Thyroid gland (tissue), 4 donors: ENCODE results near the gene MIB2. TPM values are rescaled to one million over a fixed set of nuclear protein-coding genes. Genes with fewer than 3 reads are reported as not detected.
A peak's percentile ranks its signal among the peaks of the same experiment; 100 is the strongest.
"Not testable (repeated sequence)": the region's sequence is repeated elsewhere in the genome, so short reads cannot be mapped to it uniquely, and the experiment has no call there.

Experiments
- DNase-seq, 2 donors: peaks; one replicate each; pipeline ENCODE4 v3.0.0-alpha.2; 2019
- H3K27ac ChIP-seq, 3 donors: fragments of 200-600 bp; sonication (generic); 1 replicate in 2 of 3; 2 replicates in 1 of 3; pipeline ENCODE4 v1.5.1; 2016 to 2019; ENCODE audit warnings: mild to moderate bottlenecking in 1 of 3, moderate library complexity in 1 of 3
- H3K27me3 ChIP-seq: fragments of 200-600 bp; sonication (generic); one replicate; pipeline ENCODE4 v1.5.1; 2019
- H3K36me3 ChIP-seq, 2 donors: fragments of 200-600 bp; sonication (generic); one replicate each; pipeline ENCODE4 v1.5.1; 2016 to 2019
- H3K4me1 ChIP-seq, 2 donors: fragments of 200-600 bp; sonication (generic); one replicate each; pipeline ENCODE4 v1.5.1; 2017 to 2019
- H3K4me3 ChIP-seq, 3 donors: fragments of 200-600 bp; sonication (generic); replicated peaks in 1 of 3; 1 replicate in 2 of 3; 2 replicates in 1 of 3; pipeline ENCODE4 v1.5.1; 2016; ENCODE audit warnings: mild to moderate bottlenecking in 1 of 3
- H3K9me3 ChIP-seq: fragments of 200-600 bp; sonication (generic); one replicate; pipeline ENCODE4 v1.5.1; 2017
- POLR2A ChIP-seq, 2 donors: fragments of 450-650 bp; IDR thresholded peaks; one replicate each; pipeline ENCODE4 v1.6.1; 2017; ENCODE audit warnings: antibody characterized with exemption in 2 of 2, mild to moderate bottlenecking in 2 of 2, moderate library complexity in 1 of 2
- WGBS, 2 donors: methylation state at CpG; one replicate each; pipeline ENCODE4 v1.1.5; 2017; 5-methylcytosine and 5-hydroxymethylcytosine counted together
- intact Hi-C: fragments of 100-400 bp; cut with DNase I; formaldehyde crosslinking; loops from one replicate; pipeline ENCODE4 v1.15.1; 2023
- total RNA-seq, 4 donors: library from RNA; depleted of rRNA; stranded (reverse); fragments of >200 nt; gene quantifications; one replicate each; pipeline ENCODE4 v1.2.3, GENCODE V29; 2016
- TF ChIP-seq, protein P1 (sequence below), 6 experiments: fragments of 200-600 bp in 3 of 6; fragments of 450-650 bp in 3 of 6; sonication (generic) in 3 of 6; IDR thresholded peaks; one replicate each; pipeline ENCODE4 v1.5.1; 2016 to 2019; ENCODE audit warnings: antibody characterized with exemption in 6 of 6, mild to moderate bottlenecking in 2 of 6, inconsistent platforms in 1 of 6, moderate library complexity in 1 of 6

The MIB2 gene
- total RNA-seq, 4 donors from 2014 or later = 54.6 to 110 (median 86.4) TPM

DNA sequence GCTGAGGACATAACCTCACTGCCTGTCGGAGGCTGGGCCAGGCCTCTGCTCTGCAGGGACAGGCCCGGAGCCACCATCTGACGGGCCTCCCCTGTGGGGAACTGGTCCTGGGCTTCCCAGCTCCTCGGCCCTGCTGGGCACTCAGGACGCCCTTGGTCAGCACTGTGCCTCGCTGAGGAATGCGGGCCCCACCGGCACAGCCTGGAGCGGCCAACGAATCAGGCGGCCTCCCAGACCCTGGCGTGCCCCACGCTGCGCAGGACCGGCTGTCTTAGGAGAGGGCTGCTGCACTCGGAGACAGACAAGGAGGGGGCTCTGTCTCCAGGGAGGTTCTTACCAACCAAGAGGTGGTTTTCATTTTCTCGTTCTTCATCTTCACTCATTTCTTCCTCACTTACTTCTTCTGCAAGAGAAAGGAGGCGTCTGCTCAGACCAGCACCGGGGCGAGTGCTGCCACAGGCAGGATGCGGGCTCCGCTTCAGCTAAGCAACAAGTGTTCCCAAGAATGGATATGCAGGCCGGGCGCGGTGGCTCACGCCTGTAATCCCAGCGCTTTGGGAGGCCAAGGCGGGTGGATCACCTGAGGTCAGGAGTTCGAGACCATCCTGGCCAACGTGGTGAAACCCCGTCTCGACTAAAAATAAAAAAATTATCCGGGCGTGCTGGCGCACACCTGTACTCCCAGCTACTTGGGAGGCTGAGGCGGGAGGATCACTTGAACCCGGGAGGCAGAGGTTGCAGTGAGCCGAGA lies 25.6 kb downstream of the MIB2 start:
- H3K27ac ChIP-seq, DNase-seq, H3K4me3 ChIP-seq, intact Hi-C loops, H3K27me3 ChIP-seq, H3K4me1 ChIP-seq, H3K9me3 ChIP-seq: not testable (repeated sequence)
- peaks cover 13 to 26% of the 10 kb centered on the region in 2 donors for H3K36me3 ChIP-seq
- 94 to 95% methylated on average over 17 to 27 of the region's 38 CpGs for WGBS, 2 donors

GRCh38 chr1:1646326-1646725 lies 31.0 kb downstream of the MIB2 start:
- H3K4me1 ChIP-seq, H3K9me3 ChIP-seq, DNase-seq, intact Hi-C loops, H3K27ac ChIP-seq, H3K4me3 ChIP-seq, H3K27me3 ChIP-seq: not testable (repeated sequence)
- WGBS, 2 donors = 75 to 84% methylated on average over 5 of the region's 5 CpGs
- H3K36me3 ChIP-seq = peaks cover 28 to 40% of the 10 kb centered on the region in 2 donors

DNA sequence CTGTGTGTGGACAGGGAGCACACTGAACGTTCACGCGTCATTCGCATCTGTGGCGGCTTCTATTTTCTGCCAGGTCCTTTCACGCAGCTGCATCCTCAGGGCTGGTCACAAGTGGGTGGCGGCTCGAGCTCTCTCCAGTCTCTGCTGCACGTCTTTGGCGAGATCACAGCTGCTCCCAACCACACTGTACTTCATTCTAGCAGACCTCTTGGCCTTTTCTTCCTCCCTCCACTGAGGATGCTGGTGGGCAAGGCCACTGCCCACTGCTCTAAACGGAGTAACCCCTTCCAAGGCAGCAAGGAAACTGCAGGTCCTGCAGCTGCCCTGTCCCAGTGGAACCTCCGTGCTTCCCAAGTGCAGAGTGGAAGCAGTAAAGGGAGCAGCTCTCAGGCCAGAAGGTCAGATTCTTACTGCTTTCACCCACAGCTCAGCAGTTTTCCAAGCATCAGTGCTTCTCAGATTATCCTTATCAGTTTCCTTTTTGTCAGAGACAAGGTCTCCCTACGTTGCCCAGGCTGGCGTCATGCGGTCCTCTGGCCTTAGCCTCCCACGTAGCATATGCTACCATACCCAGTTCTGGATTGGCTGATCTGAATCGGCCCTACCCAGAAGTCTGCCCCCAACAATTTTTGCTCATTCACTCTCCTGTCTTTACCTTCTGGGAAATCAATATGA lies 32.4 kb downstream of the MIB2 start:
- H3K4me1 ChIP-seq, H3K27me3 ChIP-seq, DNase-seq, intact Hi-C loops, H3K9me3 ChIP-seq, H3K27ac ChIP-seq, H3K4me3 ChIP-seq: not testable (repeated sequence)
- peaks cover 37 to 54% of the 10 kb centered on the region in 2 donors for H3K36me3 ChIP-seq
- whole genome bisulfite sequencing, 2 donors = 88 to 97% methylated on average over 17 of the region's 17 CpGs

DNA sequence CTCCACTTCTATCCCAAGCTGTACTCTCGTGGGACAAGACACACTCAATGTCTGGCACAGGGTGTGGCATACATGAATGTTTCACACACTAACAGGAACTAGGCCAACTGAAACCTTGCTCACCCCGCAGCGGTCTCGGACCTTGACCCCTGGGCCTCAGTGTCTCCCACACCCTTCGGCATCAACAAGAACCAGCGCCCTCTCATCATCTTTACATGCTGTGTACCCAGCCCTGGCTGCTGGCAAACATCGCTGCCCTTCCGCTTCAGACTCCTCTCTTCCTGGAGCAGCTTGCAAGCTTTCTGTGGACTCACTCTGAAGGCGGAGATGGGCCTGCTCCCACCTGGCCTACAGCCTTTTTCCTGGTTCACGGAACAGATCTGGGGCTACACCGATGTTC lies 33.0 kb downstream of the MIB2 start:
- WGBS, 2 donors = 95 to 96% methylated on average over 11 of the region's 11 CpGs

GRCh38 chr1:1658583-1659549 lies 43.6 kb downstream of the MIB2 start, which contains the start of gene CDK11B:
Gene CDK11B (minus strand): TSS chr1:1659004. CDS start chr1:1657485, 1,519 bp downstream.
- Histone ChIP-seq H3K4me3 (peak within 1 kb of the TSS; percentile 70 to 78 (median 73)), H3K27ac (peak within 1 kb of the TSS; percentile 89 to 99 (median 98)), H3K36me3 (peaks cover 30 to 31% of the 10 kb centered on the region in 2 donors)
- TF ChIP-seq, protein P1, sequence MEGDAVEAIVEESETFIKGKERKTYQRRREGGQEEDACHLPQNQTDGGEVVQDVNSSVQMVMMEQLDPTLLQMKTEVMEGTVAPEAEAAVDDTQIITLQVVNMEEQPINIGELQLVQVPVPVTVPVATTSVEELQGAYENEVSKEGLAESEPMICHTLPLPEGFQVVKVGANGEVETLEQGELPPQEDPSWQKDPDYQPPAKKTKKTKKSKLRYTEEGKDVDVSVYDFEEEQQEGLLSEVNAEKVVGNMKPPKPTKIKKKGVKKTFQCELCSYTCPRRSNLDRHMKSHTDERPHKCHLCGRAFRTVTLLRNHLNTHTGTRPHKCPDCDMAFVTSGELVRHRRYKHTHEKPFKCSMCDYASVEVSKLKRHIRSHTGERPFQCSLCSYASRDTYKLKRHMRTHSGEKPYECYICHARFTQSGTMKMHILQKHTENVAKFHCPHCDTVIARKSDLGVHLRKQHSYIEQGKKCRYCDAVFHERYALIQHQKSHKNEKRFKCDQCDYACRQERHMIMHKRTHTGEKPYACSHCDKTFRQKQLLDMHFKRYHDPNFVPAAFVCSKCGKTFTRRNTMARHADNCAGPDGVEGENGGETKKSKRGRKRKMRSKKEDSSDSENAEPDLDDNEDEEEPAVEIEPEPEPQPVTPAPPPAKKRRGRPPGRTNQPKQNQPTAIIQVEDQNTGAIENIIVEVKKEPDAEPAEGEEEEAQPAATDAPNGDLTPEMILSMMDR (IDR thresholded peaks at IDR 0.05) = peak in 4 of 6 experiments; percentile 19 to 31 (median 21)
- TF ChIP-seq POLR2A (IDR thresholded peaks at IDR 0.05) = peak in 1 of 2 donors; percentile 53
- H3K27me3 ChIP-seq, H3K9me3 ChIP-seq, intact Hi-C loops, H3K4me1 ChIP-seq: not testable (repeated sequence)
- 0% methylated on average over 33 of the region's 96 CpGs; no CpG with 5 or more reads in 1 of the 2 donors for WGBS, 2 donors
- DNase-seq = peak; percentile 89 to 95

More for the DNA sequence above, 33.0 kb downstream of the MIB2 start:
- H3K9me3 ChIP-seq, H3K4me3 ChIP-seq, H3K27me3 ChIP-seq, H3K4me1 ChIP-seq, DNase-seq, intact Hi-C loops, H3K27ac ChIP-seq: not testable (repeated sequence)
- H3K36me3 ChIP-seq = peaks cover 39 to 60% of the 10 kb centered on the region in 2 donors

DNA sequence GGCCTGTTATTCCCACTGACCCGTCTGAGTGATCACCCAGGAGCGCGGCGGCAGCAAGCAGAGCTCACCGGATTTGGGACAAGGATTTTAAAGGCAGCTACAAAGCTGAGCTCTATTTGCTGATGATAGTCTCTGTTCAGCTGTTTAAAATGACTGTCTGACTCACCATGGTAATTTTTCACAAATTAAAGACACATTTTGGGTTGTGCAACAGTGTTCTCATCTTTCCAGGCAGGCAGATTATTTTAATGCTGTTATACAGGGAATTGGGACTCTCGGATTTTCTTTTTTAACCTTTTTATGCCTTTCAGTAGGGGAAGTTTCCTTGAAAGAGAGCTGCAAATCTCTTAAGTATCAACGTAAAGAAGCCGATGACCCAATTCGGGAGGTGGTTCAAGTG lies 47.1 kb downstream of the MIB2 start:
- H3K4me1 ChIP-seq, H3K27me3 ChIP-seq, intact Hi-C loops, DNase-seq, H3K27ac ChIP-seq, H3K9me3 ChIP-seq, H3K4me3 ChIP-seq: not testable (repeated sequence)
- WGBS, 2 donors = 67 to 77% methylated on average over 4 to 7 of the region's 9 CpGs
- peaks cover 17 to 23% of the 10 kb centered on the region in 2 donors for H3K36me3 ChIP-seq

DNA sequence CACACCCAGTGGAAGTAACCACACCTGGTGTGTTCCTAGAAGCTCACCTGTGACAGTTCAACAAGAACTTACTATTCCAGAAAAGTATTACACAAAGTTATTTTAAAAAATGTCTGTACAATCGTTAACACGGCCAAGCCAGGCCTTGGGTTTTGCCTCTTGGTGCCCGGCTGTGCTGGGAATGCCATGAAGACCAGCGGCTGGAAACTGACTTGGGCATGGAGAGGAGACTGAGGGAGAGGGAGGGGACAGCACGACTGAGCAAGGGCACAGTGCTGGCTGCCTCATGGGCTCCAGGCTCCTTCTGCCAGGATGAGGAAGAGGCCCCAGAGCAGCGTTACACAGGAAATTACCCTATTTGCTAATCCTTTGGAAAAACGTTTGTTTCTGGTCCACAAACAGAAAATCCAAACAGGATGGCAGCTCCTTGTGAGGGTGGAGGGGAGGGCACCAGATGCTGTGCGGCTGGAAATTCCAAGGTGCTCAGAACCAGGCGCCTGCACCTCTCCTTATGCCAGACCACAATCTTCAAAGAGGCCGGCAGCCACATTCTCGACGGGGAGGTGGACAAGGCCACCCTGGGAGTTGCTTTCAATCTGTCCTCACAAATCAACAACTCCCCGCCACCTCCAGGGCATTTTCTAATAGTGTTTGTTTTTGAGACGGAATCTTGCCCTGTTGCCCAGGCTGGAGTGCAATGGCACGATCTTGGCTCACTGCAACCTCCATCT lies 47.7 kb downstream of the MIB2 start:
- DNase-seq = not testable (repeated sequence)
- WGBS, 2 donors = 72 to 75% methylated on average over 10 to 15 of the region's 15 CpGs

DNA sequence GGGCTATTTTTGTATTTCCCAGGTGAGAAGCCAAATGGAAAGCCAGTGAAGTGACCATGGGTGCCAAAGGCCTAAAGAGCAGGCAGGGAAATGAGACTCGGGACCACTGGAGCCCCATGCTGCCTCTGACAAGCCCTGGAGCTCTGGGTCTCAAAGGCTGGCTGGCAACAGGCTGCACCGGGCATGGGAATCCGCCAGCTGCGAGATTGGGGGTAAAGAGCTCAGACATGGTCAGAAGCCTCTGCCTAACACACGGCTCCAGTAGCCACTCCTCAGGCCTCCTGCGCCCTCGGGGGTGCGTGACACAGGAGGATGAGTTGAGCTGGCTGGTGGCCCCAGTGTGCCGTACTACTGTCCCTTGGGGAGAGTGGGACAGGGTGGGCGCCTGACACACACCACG lies 49.0 kb downstream of the MIB2 start:
- H3K4me3 ChIP-seq, H3K9me3 ChIP-seq, H3K4me1 ChIP-seq, DNase-seq, H3K27me3 ChIP-seq, H3K27ac ChIP-seq, intact Hi-C loops: not testable (repeated sequence)
- WGBS, 2 donors = 79% methylated on average over 3 of the region's 11 CpGs; no CpG with 5 or more reads in 1 of the 2 donors
- peaks cover 22 to 37% of the 10 kb centered on the region in 2 donors for H3K36me3 ChIP-seq

More for the DNA sequence above, 47.7 kb downstream of the MIB2 start:
- H3K9me3 ChIP-seq, H3K4me1 ChIP-seq, H3K27me3 ChIP-seq, H3K27ac ChIP-seq, intact Hi-C loops, H3K4me3 ChIP-seq: not testable (repeated sequence)
- peaks cover 17 to 28% of the 10 kb centered on the region in 2 donors for H3K36me3 ChIP-seq
